Cardiac muscle cell (in vitro differentiated cells and primary cell): Measurements from ENCODE around the gene SIX4. TPM values are rescaled to one million over a fixed set of nuclear protein-coding genes. Genes with fewer than 3 reads are reported as not detected.

Experiments used
- DNase-seq, 2 donors: peaks; one replicate each; pipeline versions ENCODE4 v3.0.0 to v3.0.0-alpha.2; 2010 to 2017; ENCODE audit warnings: low read depth in 1 of 2, low spot score in 1 of 2
- H3K27ac ChIP-seq: fragments of 200-600 bp; sonication (generic); 2 replicates; pipeline ENCODE4 v1.5.1; 2016
- H3K27me3 ChIP-seq: fragments of 200-600 bp; sonication (generic); 2 replicates; pipeline ENCODE4 v1.6.0; 2016; ENCODE audit warnings: control low read depth
- H3K36me3 ChIP-seq: fragments of 200-600 bp; sonication (generic); 2 replicates; pipeline ENCODE4 v1.5.1; 2016; ENCODE audit warnings: control low read depth
- H3K4me1 ChIP-seq: fragments of 200-600 bp; sonication (generic); 2 replicates; pipeline ENCODE4 v1.8.1; 2017; ENCODE audit warnings: low read depth, mild to moderate bottlenecking, mixed run types
- H3K4me3 ChIP-seq: fragments of 200-600 bp; sonication (generic); 2 replicates; pipeline ENCODE4 v1.5.1; 2016; ENCODE audit warnings: mild to moderate bottlenecking
- H3K9me3 ChIP-seq: fragments of 200-600 bp; sonication (generic); 2 replicates; pipeline ENCODE4 v1.5.1; 2017; ENCODE audit warnings: low read depth, mild to moderate bottlenecking, control low read depth
- polyA plus RNA-seq: library from polyadenylated mRNA; unstranded; fragments of >200 nt; fragmentation: Nextera tagmentation; extraction: Ambion mirVana; gene quantifications from 2 replicates; pipeline ENCODE4 v1.2.1, GENCODE V29; 2016
- total RNA-seq: library from RNA; depleted of rRNA; stranded (reverse); fragments of >200 nt; gene quantifications from 2 replicates; pipeline ENCODE4 v1.2.3, GENCODE V29; 2016
- TF ChIP-seq, protein P1 (sequence below): IDR thresholded peaks from 2 replicates; pipeline ENCODE4 v1.5.1; 2012; ENCODE audit warnings: low read depth, mild to moderate bottlenecking, low read length

Gene SIX4
- total RNA-seq (11.7 and 25.0 TPM in 2 replicates), polyA plus RNA-seq (3.4 and 4.2 TPM in 2 replicates)

DNA sequence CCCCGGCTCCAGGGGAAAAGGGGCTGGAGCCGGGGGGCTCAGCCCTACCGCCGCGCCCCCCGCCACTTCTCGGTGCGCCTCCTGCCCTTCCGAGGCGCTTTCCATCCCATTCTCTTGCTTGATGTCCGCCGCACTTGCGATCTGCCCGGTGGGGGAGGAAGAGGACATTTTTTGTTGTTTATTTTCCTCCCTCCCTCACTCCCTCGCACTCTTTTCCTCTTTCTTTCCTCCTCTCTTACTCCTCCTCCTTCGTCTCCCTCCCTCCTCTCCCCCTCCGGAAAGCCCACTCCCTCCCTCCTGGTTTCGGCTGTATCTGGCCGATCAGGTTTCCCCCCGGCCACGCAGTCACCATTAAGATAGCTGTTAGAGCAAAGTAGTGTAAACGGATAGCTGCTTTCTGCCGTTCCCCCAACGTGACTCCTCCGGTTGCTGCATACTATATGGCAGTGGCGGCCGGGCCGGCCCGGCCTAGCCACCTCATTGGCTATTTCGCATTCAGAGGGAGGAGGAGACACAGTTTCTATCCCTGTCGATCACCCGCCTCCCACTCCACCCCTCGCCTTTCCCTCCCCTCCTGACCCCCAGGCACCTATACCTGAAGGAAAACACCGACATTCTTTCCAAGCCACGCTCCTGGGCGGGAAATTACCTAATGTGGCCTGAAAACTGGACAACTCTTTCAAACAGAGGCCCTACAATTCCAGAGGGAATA, at the start of gene SIX4:
TSS of gene SIX4 (minus strand) at position 445 of the 712 bp plus-strand sequence. CDS start at position 168, 277 bp downstream.
- peaks cover 8% of the 10 kb centered on the region for H3K36me3 ChIP-seq
- no peaks in the 10 kb centered on the region for H3K27me3 ChIP-seq
- TF ChIP-seq, protein P1, sequence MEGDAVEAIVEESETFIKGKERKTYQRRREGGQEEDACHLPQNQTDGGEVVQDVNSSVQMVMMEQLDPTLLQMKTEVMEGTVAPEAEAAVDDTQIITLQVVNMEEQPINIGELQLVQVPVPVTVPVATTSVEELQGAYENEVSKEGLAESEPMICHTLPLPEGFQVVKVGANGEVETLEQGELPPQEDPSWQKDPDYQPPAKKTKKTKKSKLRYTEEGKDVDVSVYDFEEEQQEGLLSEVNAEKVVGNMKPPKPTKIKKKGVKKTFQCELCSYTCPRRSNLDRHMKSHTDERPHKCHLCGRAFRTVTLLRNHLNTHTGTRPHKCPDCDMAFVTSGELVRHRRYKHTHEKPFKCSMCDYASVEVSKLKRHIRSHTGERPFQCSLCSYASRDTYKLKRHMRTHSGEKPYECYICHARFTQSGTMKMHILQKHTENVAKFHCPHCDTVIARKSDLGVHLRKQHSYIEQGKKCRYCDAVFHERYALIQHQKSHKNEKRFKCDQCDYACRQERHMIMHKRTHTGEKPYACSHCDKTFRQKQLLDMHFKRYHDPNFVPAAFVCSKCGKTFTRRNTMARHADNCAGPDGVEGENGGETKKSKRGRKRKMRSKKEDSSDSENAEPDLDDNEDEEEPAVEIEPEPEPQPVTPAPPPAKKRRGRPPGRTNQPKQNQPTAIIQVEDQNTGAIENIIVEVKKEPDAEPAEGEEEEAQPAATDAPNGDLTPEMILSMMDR = no peak
- peak; percentile 78 to 91 for DNase-seq
- H3K27ac ChIP-seq = peak within 1 kb of the TSS; percentile 82
- peaks cover 16% of the 10 kb centered on the region for H3K4me1 ChIP-seq
- H3K9me3 ChIP-seq = no peaks in the 10 kb centered on the region
- H3K4me3 ChIP-seq = peak within 1 kb of the TSS; percentile 93

DNA sequence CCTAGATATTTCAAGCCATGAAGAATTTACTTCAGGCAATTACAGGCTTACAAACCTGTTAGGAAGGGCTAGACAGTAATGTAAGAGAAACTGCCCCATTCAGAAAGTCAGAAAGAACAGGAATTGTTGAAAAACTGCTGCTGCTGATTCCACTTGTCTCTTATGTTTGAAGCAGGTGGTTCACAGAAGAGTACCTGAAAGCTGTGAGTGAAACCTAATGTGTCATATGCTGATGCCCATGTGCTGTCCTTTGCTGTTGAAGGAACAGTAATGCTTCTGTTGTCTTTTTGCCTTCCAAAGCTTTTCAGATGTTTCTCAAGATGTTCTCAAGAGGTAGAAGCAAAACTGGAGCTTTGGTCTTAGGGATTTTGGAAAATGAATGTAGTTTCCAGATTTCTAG, 49.4 kb upstream of the SIX4 start:
- DNase-seq = no peak
- Histone ChIP-seq H3K27me3 (no peaks in the 10 kb centered on the region), H3K4me3 (no peak overlapping the region), H3K36me3 (no peaks in the 10 kb centered on the region), H3K9me3 (no peaks in the 10 kb centered on the region), H3K27ac (no peak overlapping the region), H3K4me1 (no peaks in the 10 kb centered on the region)
- TF ChIP-seq, protein P1 = no peak

DNA sequence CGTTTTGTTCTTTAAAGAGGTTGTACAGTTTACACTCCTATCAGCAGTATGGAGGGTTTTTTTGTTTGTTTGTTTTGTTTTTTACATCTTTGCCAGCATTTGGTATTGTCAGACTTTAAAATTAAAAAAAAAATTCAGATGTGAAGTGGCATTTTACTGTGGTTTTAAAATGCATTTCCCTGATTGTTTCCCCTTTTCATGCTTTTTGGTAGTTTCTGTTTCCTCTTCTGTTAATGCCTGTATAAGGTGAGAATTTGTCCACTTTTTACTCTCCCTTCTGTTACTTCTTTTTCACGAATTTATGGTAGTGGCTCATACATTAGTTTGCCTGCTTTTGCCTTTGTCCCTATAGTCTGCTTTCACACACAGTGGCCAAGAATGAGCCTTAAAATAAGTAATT, 47.0 kb upstream of the SIX4 start:
- no peak overlapping the region for H3K4me3 ChIP-seq
- TF ChIP-seq, protein P1 = no peak
- no peaks in the 10 kb centered on the region for H3K4me1 ChIP-seq
- no peaks in the 10 kb centered on the region for H3K9me3 ChIP-seq
- no peak overlapping the region for H3K27ac ChIP-seq
- H3K36me3 ChIP-seq = no peaks in the 10 kb centered on the region
- DNase-seq = no peak
- H3K27me3 ChIP-seq = no peaks in the 10 kb centered on the region

DNA sequence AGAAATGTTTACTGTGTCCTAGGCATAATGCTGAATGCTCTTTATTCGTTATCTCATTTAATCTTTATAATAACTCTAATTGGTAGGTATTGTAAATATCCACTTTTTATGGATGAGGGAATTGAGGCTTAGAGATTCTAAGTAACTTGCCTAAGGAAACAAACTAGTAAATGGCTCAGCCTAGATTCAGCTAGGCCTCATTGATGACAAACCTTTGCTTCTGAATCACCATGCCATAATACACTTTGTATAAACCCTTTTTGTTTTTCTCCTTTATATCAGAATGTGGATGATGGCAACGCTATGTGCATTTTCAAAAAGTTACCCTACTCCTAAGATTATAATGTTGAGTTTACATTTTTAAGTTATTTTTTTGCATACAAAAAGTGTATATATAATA, 44.5 kb upstream of the SIX4 start:
- Histone ChIP-seq H3K27me3 (no peaks in the 10 kb centered on the region), H3K4me1 (no peaks in the 10 kb centered on the region)

DNA sequence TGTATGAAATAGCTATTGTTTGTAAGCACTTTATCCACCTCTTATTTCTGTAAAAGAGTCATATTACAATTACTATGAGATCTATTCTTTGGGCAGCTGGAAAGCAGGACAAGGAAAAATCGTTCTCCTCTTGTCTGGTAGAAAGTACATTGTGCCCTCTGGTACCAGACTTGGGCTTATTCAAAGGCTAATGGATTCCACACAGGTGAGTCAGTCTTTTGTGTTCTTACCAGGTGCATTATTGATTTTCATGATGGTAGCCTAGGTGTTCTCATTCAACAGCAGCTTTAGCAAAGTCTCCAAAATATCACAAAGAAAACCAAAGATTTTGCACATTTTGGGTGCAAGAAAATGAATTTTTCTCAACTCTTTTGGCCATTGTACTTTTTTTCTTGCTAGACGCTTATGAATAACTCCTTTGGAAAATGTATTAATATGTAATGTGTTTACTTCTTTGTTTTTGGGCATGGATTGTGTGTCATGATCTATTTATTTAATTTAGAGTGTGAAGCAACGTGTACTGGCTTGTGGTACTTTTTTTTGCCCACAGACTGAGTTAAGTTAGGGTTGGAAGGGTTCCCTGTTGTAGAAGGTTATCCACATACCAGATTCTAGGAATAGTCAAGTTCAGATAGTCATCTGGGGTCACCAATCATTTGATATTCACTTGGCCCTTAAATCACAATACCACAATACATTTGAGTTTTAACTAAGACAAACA, 36.7 kb upstream of the SIX4 start:
- DNase-seq = no peak
- Histone ChIP-seq H3K4me1 (peaks cover 11% of the 10 kb centered on the region), H3K9me3 (no peaks in the 10 kb centered on the region), H3K27me3 (no peaks in the 10 kb centered on the region), H3K36me3 (no peaks in the 10 kb centered on the region), H3K27ac (no peak overlapping the region), H3K4me3 (no peak overlapping the region)
- TF ChIP-seq, protein P1 = no peak

More for the DNA sequence above, 44.5 kb upstream of the SIX4 start:
- Histone ChIP-seq H3K9me3 (no peaks in the 10 kb centered on the region), H3K4me3 (no peak overlapping the region), H3K36me3 (no peaks in the 10 kb centered on the region), H3K27ac (no peak overlapping the region)
- TF ChIP-seq, protein P1 = no peak
- no peak for DNase-seq
